CD1c-positive myeloid dendritic cell (primary cell): ENCODE measurements around the gene TSKU.
"Not testable (repeated sequence)": the region's sequence is repeated elsewhere in the genome, so short reads cannot be mapped to it uniquely, and the experiment has no call there.

ENCODE experiments used
- DNase-seq: peaks from one replicate; pipeline ENCODE4 v3.0.0-alpha.2; 2016; ENCODE audit errors: extremely low spot score

Gene TSKU

GRCh38 chr11:76824980-76825725 is 42.0 kb downstream of the TSKU start:
- DNase-seq = no peak

DNA sequence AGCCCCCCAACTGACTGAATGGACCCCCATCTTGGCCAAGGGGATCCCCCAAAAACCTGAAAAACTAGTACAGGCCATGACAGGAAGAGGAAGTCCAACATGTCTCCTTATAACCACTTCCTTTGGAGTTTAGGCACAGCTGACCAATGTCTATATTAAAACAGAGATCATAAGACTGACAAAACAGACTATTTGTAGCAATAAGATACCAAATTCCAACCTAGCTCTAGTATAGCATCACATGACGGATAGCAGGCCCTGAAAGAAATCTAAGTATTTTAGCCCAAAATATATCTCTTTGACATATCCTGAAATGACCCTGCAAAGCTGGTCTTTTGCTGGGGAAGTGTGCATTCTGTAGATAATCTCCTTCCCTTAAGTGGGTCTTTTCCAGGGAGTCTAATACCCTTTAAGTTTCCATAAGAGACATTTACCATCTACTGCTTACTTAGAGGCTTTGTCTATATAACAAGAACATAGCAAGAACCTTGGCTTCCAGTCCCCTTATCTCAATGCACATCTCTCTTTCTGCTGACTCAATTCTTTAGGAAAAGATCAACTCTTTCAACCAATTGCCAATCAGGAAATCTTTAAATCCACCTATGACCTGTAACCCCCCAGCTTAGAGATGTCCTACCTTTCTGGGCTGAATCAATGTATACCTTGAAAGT is 42.7 kb downstream of the TSKU start:
- DNase-seq = no peak

DNA sequence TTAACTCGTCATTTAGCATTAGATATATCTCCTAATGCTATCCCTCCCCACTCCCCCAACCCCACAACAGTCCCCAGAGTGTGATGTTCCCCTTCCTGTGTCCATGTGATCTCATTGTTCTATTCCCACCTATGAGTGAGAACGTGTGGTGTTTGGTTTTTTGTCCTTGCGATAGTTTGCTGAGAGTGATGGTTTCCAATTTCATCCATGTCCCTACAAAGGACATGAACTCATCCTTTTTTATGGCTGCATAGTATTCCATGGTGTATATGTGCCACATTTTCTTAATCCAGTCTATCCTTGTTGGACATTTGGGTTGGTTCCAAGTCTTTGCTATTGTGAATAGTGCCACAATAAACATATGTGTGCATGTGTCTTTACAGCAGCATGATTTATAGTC is 43.4 kb downstream of the TSKU start:
- DNase-seq = not testable (repeated sequence)

GRCh38 chr11:76827005-76827404 is 43.8 kb downstream of the TSKU start:
- not testable (repeated sequence) for DNase-seq

- DNase-seq = no peak
Observed at GRCh38 chr11:76830639-76831327, 47.6 kb downstream of the TSKU start.

- no peak for DNase-seq
Observed at GRCh38 chr11:76831686-76832310, 48.6 kb downstream of the TSKU start.

- no peak for DNase-seq
Observed at GRCh38 chr11:76832361-76832760, 49.2 kb downstream of the TSKU start.

DNA sequence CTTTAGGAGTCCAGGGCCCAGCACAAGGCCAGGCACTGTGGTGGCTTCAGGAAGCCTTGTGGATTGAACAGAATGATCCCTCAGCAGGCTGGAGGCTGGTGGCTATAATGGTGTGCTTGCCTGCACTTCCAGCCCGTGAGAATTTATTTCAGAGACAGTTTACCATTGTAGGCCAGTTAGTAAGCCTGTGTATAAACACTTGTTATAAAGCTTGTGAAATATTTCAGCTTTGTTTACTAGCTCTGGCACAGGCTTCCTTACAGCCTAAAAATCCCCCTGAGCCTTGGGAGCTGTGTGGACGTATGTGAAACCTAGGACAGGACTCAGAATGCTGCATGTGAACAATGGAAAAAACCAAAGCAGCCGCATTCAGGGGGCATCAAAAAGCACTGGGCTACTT is 51.0 kb downstream of the TSKU start:
- no peak for DNase-seq

DNA sequence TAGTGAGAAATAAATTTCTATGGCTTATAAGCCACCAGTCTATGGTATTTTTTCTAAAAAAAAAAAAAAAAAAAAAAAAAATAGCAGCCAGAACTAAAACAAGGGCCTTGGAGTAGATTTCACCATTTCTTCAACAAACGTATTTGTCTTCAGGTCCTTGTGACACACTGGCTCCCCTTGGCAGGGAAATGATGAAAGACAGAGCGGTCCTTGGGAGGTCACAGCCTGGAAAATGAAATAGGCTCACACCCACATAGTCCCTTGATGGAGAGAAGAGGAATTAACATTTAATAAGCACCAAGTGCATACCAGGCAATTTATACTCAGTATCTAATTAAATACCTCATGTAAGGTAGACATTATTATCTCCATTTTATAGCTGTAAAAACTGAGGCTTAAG is 51.9 kb downstream of the TSKU start:
- DNase-seq = no peak

DNA sequence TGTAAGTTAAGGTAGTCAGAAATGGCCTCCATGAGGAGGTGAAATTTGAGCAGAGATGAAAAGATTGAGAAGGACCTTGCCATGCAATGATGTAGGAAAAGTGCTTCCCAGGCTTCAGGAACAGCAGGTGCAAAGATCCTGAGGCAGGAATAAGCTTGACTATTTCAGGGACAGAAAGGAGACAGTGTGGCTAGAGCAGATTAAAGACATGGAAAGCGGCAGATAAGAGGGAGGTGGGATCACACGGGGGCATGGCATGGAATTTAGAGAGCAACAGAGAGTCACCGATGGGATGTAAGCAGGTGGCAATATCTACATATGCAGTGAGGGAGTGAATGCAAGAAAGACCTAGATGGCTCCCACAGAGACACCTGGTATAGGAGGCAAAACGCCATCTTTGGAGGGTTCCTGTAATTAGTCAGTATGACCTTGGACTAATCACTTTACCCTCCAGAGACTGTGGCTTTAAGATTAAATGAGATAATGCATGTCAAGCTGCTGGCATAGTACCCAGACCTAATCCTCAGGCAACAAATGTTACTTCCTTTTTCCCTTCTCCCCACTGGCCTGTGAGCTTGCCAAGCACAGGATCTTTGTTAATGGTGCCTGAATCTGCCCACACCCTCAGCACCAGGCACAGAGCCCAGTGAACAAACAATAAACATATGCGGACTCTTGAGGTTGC is 52.9 kb downstream of the TSKU start:
- peak; percentile 32 for DNase-seq

GRCh38 chr11:76836613-76837291 is 53.6 kb downstream of the TSKU start:
- no peak for DNase-seq

GRCh38 chr11:76837696-76838677 is 54.8 kb downstream of the TSKU start:
- no peak for DNase-seq

- no peak for DNase-seq
Observed at GRCh38 chr11:76838678-76839068, 55.5 kb downstream of the TSKU start.

DNA sequence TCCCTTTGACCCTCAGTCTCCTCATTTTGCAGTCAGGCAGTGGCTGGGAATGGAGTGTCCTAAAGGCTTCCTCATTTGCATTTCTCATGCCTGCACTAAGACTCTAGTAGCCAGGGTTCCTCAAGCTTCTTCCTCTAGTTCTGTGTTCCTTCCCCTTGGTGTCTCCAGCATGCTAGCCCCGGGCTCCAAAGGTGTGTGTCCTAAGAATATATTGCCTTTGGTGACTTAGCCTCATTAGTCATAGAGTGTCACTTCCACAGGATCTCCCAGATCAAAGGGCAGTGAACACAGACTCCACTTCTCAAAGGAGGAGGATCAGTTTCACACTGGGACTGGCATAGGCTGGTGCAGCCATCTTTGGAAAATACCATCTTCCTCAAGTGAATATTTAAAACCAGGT is 56.2 kb downstream of the TSKU start:
- peak; percentile 60 for DNase-seq

DNA sequence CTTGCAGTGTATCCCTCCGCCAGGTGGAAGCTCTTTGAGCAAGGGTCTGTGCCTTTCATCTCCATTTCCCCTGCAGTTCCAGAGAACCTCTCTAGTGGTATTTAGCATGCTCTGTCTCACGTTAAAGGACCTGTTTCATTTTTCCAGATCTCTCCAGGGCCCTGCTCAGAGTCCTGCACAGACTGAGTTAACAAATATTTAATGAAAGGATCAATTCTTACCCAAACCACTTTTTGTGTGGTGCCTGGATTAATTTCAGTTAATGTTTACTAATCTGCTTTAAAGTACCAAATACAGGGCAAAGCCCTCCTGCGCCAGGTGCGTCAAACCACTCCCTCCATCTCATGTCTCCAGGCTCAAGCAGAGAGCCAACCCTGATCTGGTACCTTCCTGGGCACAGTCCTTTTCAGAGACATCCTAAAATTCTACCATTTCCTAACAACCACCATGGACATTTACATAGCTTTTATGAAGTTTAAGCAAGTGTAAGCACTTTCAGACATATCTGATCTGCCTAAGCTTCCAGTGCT is 58.8 kb downstream of the TSKU start:
- DNase-seq = no peak

- no peak for DNase-seq
Observed at GRCh38 chr11:76843907-76844306, 60.8 kb downstream of the TSKU start.

DNA sequence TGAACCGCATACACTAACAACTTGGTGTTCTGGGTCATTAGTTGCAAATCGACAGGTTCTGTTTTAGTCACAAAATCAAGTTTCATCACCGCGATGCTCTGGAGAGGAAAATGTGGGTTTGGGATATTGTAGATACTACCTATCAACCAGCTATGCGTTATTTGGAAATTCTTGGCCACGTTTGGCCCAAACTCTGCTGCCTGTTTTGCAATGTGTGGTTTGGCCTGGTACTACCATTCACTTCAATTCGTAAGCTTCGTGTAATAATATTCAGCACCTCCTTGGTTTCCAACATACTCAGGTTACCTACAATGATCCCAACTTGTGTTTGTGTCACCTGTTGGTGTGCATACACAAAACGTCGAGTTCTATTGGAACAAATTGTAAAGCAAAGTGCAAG is 61.4 kb downstream of the TSKU start:
- DNase-seq = no peak

DNA sequence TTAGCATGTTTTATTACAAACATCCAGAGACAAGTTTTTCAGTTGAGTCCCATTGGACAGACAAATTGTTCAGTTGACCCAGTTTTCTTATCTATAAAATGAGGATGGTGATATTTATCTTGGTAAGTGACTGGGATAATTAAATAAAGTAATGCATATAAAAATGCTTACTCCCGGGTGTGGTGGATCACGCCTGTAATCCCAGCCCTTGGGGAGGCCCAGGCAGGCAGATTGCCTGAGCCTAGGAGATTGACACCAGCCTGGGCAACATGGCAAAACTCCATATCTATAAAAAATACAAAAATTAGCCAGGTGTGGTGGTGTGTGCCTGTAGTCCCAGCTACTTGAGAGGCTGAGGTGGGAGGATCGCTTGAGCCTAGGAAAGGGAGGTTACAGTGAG is 61.9 kb downstream of the TSKU start:
- DNase-seq = no peak

DNA sequence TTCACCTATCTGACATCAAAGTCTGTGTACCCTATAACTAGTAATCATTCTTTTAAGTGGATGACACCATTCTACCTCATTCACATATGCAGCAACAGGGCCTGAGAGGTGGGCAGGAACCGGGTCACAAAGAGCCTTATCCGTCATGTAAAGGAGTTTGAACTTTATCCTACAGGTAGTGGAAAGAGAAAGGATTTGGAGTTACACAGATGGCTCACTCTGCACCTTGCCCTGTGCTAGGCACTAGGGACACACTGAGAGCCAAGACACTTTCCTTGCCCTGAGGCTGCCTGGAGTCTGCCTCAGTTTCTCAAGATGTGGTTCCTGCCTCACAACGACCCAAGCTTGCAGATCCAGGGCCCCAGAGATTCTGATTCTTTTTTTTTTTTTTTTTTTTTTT is 63.3 kb downstream of the TSKU start:
- DNase-seq = no peak
